ENCODE measurements around the gene CPSF4L.

The CPSF4L gene

DNA sequence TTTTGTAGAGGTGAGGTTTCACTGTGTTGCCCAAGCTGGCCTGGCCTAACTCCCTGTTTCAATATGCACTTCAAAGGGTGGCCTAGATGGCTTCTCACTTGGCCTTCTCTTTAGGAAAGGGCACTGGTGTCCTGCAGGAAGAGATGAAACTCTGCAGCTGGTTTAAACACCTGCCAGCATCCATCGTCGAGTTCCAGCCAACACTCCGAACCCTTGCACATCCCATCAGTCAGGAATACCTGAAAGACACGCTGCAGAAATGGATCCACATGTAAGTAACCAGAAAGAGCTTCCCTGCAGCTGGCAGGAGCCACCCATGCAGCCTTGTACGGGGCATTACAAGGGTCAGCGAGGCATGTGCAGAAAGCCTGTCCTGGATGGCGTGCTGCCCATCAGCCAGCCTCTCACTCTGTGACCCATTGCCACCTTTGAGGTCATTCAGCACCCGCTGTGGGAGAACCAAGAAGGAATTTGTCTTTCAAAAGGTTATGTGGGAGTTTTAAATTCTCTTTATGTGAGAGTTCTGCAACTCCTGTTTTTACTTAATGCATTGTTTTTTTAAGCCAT, 61.8 kb downstream of the CPSF4L start:
- no peak for DNase-seq

DNA sequence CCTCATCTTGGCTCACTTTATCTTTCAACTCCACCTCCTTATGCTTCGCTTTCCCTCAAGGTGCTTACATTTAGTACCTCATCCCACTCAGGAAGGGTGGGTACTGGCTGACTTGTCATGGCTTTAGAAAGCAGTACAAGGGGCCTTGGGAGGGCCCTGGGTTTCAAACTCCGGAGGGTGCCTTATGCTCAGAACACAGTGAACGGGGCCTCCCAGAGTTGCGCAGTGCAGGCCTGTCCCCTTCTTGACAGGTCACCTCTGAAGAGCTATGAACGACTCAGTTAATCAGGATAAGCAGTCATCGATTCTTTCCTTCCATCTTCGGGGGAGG, 62.8 kb downstream of the CPSF4L start:
- no peak for DNase-seq

Data from NCI-H2171 treated with DMSO at 0.1 percent for 48 hours (cell line).